HG02763 (cell line): ENCODE data around the gene RHBDD2.
A peak's percentile ranks its signal among the peaks of the same experiment; 100 is the strongest.
"Not testable (repeated sequence)": the region's sequence is repeated elsewhere in the genome, so short reads cannot be mapped to it uniquely, and the experiment has no call there.

Experiments used
- ATAC-seq: cut with Tn5 transposase; IDR thresholded peaks from one replicate; pipeline ENCODE4 v1.9.1; 2021; ENCODE audit warnings: mild to moderate bottlenecking, moderate library complexity; ENCODE audit not compliant: unreplicated experiment

Gene RHBDD2

GRCh38 chr7:75866114-75866488 lies 12.7 kb upstream of the RHBDD2 start:
- ATAC-seq = no peak

DNA sequence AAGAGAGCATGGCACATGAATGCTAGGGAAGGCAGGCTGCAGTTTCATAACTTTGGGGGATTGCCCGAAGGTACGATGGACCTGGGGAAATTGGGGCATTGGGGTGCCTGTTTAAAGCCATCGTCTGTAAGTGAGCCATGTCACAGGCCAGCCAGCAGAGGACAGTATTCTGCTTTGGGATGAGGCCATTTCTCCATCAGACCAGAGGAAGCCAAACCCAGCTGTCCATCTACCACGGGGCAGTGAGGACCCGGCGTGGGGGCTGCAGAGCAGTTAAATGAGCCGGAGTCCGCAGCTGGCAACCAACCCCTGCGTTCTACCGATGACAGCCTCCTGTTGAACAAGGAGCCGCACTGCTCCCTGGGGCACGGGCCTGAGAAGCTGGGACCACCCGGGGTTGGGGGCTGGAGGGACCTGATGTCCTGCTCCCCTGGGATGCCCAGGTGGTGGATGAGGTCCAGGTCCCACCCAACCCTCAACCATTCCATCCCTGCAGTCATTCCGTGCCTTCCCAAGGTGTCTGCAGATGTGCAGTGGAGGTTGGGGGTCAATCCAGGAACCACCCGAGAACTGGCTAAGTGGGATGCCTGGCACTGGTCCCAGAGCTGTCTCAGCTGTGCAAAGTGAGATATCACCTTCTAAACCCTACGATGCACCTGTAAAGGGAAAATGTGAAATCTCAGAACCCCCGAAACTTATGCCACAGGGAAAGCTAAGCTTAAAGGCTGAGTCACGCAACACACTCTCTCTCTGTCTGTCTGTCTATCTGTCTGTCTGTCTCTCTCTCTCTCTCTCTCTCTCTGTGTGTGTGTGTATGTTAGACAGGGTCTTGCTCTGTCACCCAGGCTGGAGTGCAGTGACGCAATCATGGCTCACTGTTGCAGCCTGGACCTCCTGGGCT lies 12.1 kb upstream of the RHBDD2 start:
- no peak for ATAC-seq

- no peak for ATAC-seq
Measured at GRCh38 chr7:75867390-75867717, 11.5 kb upstream of the RHBDD2 start.

DNA sequence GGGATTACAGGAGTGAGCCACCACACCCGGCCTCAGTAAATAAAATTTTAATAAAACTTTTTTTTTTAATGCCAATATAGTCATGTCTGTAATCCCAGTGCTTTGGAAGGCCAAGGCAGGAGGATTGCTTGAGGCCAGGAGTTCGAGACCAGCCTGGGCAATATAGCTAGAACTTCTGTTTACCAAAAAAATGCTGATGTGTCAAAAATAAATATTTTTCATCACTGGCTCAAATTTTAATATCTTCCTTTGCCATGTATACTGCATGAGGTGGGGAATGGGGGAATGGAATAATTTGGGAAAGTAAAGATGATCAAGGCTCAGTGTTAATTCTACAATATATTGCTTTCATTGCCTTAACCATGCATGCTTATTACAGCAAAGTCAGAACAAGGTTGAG lies 10.7 kb upstream of the RHBDD2 start:
- no peak for ATAC-seq

GRCh38 chr7:75869776-75870379 lies 9.0 kb upstream of the RHBDD2 start:
- ATAC-seq = no peak

DNA sequence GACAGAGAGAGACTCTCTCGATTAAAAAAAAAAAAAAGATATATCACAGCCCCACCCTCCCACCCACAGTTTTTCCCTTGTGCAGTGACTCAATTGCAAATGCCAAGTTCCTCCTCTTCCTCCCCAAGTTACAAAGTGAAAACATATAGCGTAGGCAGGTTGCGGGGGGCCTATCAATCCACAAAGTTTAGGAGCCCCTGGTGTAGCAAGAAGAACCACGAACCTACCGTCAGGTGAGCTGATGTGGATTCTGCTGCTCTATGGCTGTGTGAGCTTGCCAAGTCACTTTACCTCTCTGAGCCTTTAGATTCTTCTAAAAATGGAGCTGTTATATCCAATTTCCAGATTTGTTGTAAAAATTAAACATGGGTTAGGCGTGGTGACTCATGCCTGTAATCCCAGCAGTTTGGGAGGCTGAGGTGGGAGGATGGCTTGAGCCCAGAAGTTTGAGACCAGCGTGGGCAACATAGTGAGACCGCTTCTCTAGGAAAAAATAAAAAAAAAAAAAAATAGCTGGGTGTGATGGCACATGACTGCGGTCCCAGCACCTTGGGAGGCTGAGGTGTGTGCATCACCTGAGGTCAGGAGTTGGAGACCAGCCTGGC lies 8.2 kb upstream of the RHBDD2 start:
- ATAC-seq = no peak

DNA sequence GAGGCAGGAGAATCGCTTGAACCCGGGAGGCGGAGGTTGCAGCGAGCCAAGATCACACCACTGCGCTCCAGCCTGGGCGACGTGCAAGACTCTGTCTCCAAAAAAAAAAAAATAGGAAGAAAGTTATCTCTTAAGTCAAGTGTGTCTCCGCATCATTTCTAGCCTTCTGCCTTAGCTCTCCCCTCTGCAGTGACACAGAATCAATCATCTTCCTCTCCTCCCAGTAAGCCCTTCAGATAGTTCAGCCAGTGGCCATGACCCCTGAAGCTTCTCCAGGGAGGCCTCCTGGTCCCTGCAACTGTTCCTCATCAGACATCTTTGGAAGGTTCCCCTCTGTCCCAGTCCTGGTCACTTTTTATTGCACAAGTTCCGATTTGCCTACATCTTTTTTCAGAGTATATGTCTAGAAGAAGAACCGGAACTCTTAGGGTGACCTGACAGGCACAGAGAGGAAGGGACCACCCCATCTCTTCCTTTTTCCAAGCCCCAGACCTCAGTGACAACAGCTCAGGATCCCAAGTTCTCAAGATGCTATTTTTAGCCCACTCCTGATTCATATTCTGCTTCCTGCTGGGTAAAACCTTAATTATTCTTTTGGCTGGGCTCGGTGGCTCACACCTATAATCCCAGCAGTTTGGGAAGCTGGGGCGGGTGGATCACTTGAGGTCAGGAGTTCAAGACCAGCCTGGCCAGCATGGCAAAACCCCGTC lies 6.6 kb upstream of the RHBDD2 start:
- no peak for ATAC-seq

GRCh38 chr7:75874180-75874579 lies 4.7 kb upstream of the RHBDD2 start:
- ATAC-seq = not testable (repeated sequence)

- no peak for ATAC-seq
Measured at GRCh38 chr7:75875113-75876080, 3.4 kb upstream of the RHBDD2 start.

- no peak for ATAC-seq
Measured at GRCh38 chr7:75876126-75876881, 2.5 kb upstream of the RHBDD2 start.

DNA sequence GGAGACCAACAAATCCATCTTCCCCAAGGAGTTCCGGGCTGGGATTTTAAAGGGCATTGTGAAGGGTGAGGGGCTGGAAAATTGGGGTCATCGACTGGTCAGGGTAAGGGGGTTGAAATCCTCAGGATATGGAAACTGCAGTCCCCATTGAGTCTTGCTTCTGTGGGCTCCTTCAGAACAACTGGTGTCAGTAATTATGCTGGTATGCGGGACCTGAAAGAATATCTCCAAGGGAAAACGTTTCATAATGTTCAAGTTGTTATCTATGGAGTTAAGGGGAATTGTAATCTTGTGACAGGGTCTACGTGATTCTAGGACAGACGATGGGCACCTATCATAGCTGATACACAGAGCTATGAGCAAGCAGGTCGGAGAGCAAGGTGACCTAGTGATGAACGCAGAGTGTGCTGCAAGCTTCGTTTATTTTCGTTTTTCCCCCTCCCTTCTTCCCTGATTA lies 494 bp upstream of the RHBDD2 start:
- peak; percentile 7 for ATAC-seq

- no peak for ATAC-seq
Measured at GRCh38 chr7:75879771-75880184, 944 bp downstream of the RHBDD2 start.

DNA sequence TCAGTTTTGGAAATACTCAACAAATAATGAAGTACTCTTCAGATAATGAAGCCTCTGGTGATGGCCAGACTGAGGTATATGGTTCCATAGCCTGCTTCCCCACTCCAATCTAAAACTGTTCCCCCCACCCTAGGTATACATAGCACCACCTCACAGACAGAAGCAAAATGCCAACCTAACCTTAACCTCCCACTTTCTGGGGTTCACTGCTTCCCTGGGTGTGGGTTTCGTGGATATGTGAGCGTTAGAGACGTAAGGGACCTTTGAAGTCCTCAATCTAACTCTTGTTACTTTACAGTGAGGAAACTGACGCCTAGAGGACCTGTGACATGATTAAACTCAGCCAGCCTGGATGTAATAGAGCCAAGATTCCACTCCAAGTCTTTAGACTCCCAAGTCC lies 1.4 kb downstream of the RHBDD2 start:
- no peak for ATAC-seq

DNA sequence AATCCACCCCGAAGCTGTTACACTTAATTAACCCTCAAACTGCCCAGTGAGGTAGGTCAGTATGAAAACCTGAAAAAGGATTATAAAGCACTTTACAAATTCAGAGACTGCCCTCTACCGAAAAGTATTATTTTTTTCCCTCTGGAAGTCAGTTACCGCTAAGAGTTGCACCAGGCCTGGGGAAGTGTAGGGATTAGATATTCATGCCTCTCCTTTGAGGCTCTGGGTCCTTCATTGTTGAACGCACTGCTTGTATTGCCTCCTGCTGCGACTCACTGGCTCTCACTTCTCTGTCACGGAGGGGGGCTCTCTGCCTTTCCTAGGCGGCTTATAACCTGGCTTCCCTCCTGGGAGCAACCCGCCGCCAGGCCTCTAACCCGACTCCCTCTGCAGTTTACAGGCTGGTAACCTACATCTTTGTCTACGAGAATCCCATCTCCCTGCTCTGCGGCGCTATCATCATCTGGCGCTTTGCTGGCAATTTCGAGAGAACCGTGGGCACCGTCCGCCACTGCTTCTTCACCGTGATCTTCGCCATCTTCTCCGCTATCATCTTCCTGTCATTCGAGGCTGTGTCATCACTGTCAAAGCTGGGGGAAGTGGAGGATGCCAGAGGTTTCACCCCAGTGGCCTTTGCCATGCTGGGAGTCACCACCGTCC lies 2.7 kb downstream of the RHBDD2 start:
- no peak for ATAC-seq

- not testable (repeated sequence) for ATAC-seq
Measured at GRCh38 chr7:75883265-75883824, 4.5 kb downstream of the RHBDD2 start.

DNA sequence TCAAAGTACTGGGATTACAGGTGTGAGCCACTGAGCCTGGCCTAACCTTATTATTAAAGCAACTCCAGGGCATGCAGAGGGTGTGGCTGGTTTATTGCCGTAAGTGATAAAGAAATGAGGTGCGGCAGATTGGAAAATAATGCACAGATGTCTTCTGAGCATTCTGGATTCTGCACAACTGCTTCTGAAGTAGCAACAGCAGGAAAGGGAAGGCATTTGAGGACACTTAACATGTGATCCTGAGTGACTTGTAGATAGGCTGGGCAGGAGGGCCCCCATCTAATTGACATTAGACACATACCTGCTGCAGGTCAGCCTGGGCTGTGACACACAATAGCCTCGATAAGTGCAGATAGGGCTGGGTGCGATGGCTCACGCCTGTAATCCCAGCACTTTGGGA lies 5.6 kb downstream of the RHBDD2 start:
- no peak for ATAC-seq

GRCh38 chr7:75885036-75885435 lies 6.2 kb downstream of the RHBDD2 start:
- no peak for ATAC-seq

- no peak for ATAC-seq
Measured at GRCh38 chr7:75887669-75888369, 9.0 kb downstream of the RHBDD2 start.
